Measurements from ENCODE around the gene RGMA. TPM values are rescaled to one million over a fixed set of nuclear protein-coding genes. Genes with fewer than 3 reads are reported as not detected.

RGMA gene
- total RNA-seq, 2 experiments from 2014 or later, result not detected

GRCh38 chr15:93029214-93029835 is 59.7 kb downstream of the RGMA start:
- H3K36me3 Mint-ChIP-seq (ENCODE audit: low read depth), result peaks cover 27% of the 10 kb centered on the region
- CTCF ChIA-PET, result interaction anchor here (0.9 to 4.3 kb wide), 12 partner anchors 8 to 1090 kb away, joined by 3 to 41 read pairs (median 4); partner anchors contain the start of gene RGMA
- ATAC-seq, result peak; percentile 3
- no peaks in the 10 kb centered on the region for H3K27me3 Mint-ChIP-seq (ENCODE audit: low read depth)
- H3K4me1 Mint-ChIP-seq (ENCODE audit: low read depth), result peaks cover 33% of the 10 kb centered on the region
- peak overlapping the region; percentile 63 for H3K27ac Mint-ChIP-seq
- no peak for DNase-seq
- H3K4me3 Mint-ChIP-seq, result no peak overlapping the region
- no peaks in the 10 kb centered on the region for H3K9me3 Mint-ChIP-seq (ENCODE audit: insufficient read depth)
- POLR2A ChIA-PET, result no interaction called here

GRCh38 chr15:93028632-93029213 is 60.3 kb downstream of the RGMA start:
- ChIA-PET CTCF (interaction anchor here (0.7 to 4.3 kb wide), 10 partner anchors 8 to 1091 kb away, joined by 3 to 41 read pairs (median 4); partner anchors contain the start of gene RGMA), POLR2A (no interaction called here)
- Mint-ChIP-seq H3K27me3 (ENCODE audit: low read depth) (no peaks in the 10 kb centered on the region), H3K36me3 (ENCODE audit: low read depth) (peaks cover 33% of the 10 kb centered on the region), H3K9me3 (ENCODE audit: insufficient read depth) (no peaks in the 10 kb centered on the region), H3K27ac (peak overlapping the region; percentile 0), H3K4me1 (ENCODE audit: low read depth) (peaks cover 35% of the 10 kb centered on the region), H3K4me3 (no peak overlapping the region)
- ATAC-seq (no peak), DNase-seq (no peak)

- no peak overlapping the region for H3K4me3 Mint-ChIP-seq
- DNase-seq, result no peak
- H3K4me1 Mint-ChIP-seq (ENCODE audit: low read depth), result peaks cover 39% of the 10 kb centered on the region
- no peak for ATAC-seq
- POLR2A ChIA-PET, result no interaction called here
- CTCF ChIA-PET, result interaction anchor here (0.7 to 4.3 kb wide), 3 partner anchors 60 to 1092 kb away, joined by 3 to 41 read pairs (median 41); no protein-coding TSS in a partner anchor
- H3K36me3 Mint-ChIP-seq (ENCODE audit: low read depth), result peaks cover 38% of the 10 kb centered on the region
- no peaks in the 10 kb centered on the region for H3K27me3 Mint-ChIP-seq (ENCODE audit: low read depth)
- no peaks in the 10 kb centered on the region for H3K9me3 Mint-ChIP-seq (ENCODE audit: insufficient read depth)
- H3K27ac Mint-ChIP-seq, result peak overlapping the region; percentile 0
Measured at GRCh38 chr15:93028111-93028631, 60.8 kb downstream of the RGMA start.

- CTCF ChIA-PET, result interaction anchor here (4.2 to 4.3 kb wide), 2 partner anchors 230 to 1092 kb away, joined by 41 read pairs; no protein-coding TSS in a partner anchor
- POLR2A ChIA-PET, result no interaction called here
- H3K9me3 Mint-ChIP-seq (ENCODE audit: insufficient read depth), result no peaks in the 10 kb centered on the region
- DNase-seq (no peak), ATAC-seq (no peak)
- no peak overlapping the region for H3K4me3 Mint-ChIP-seq
- H3K36me3 Mint-ChIP-seq (ENCODE audit: low read depth), result peaks cover 46% of the 10 kb centered on the region
- H3K27me3 Mint-ChIP-seq (ENCODE audit: low read depth), result no peaks in the 10 kb centered on the region
- peaks cover 43% of the 10 kb centered on the region for H3K4me1 Mint-ChIP-seq (ENCODE audit: low read depth)
- H3K27ac Mint-ChIP-seq, result no peak overlapping the region
Measured at GRCh38 chr15:93027413-93027812, 61.6 kb downstream of the RGMA start.

- ChIA-PET POLR2A (no interaction called here), CTCF (interaction anchor here (0.9 to 1.7 kb wide), 3 partner anchors 41 to 1093 kb away, joined by 3 to 6 read pairs (median 4); no protein-coding TSS in a partner anchor)
- Mint-ChIP-seq H3K9me3 (ENCODE audit: insufficient read depth) (no peaks in the 10 kb centered on the region), H3K4me3 (no peak overlapping the region), H3K27ac (no peak overlapping the region), H3K27me3 (ENCODE audit: low read depth) (no peaks in the 10 kb centered on the region), H3K4me1 (ENCODE audit: low read depth) (peaks cover 51% of the 10 kb centered on the region), H3K36me3 (ENCODE audit: low read depth) (peaks cover 56% of the 10 kb centered on the region)
- ATAC-seq (no peak), DNase-seq (no peak)
Measured at GRCh38 chr15:93026380-93026817, 62.6 kb downstream of the RGMA start.

GRCh38 chr15:93025625-93025982 is 63.4 kb downstream of the RGMA start:
- no peaks in the 10 kb centered on the region for H3K27me3 Mint-ChIP-seq (ENCODE audit: low read depth)
- DNase-seq, result no peak
- ChIA-PET POLR2A (no interaction called here), CTCF (interaction anchor here (0.9 to 1.7 kb wide), 3 partner anchors 40 to 1094 kb away, joined by 3 to 6 read pairs (median 4); no protein-coding TSS in a partner anchor)
- peak overlapping the region; percentile 82 for H3K27ac Mint-ChIP-seq
- no peak overlapping the region for H3K4me3 Mint-ChIP-seq
- peak; percentile 41 for ATAC-seq
- peaks cover 63% of the 10 kb centered on the region for H3K36me3 Mint-ChIP-seq (ENCODE audit: low read depth)
- peaks cover 57% of the 10 kb centered on the region for H3K4me1 Mint-ChIP-seq (ENCODE audit: low read depth)
- H3K9me3 Mint-ChIP-seq (ENCODE audit: insufficient read depth), result no peaks in the 10 kb centered on the region

GRCh38 chr15:93024716-93025624 is 64.0 kb downstream of the RGMA start:
- H3K4me3 Mint-ChIP-seq, result no peak overlapping the region
- H3K9me3 Mint-ChIP-seq (ENCODE audit: insufficient read depth), result no peaks in the 10 kb centered on the region
- peaks cover 58% of the 10 kb centered on the region for H3K4me1 Mint-ChIP-seq (ENCODE audit: low read depth)
- DNase-seq, result no peak
- no peak for ATAC-seq
- peak overlapping the region; percentile 82 for H3K27ac Mint-ChIP-seq
- H3K36me3 Mint-ChIP-seq (ENCODE audit: low read depth), result peaks cover 69% of the 10 kb centered on the region
- H3K27me3 Mint-ChIP-seq (ENCODE audit: low read depth), result no peaks in the 10 kb centered on the region
- POLR2A ChIA-PET, result no interaction called here
- CTCF ChIA-PET, result interaction anchor here (1.2 to 1.7 kb wide), 2 partner anchors 228 to 1095 kb away, joined by 4 to 6 read pairs; no protein-coding TSS in a partner anchor

- peaks cover 75% of the 10 kb centered on the region for H3K36me3 Mint-ChIP-seq (ENCODE audit: low read depth)
- no peak overlapping the region for H3K27ac Mint-ChIP-seq
- ChIA-PET CTCF (no interaction called here), POLR2A (no interaction called here)
- H3K4me1 Mint-ChIP-seq (ENCODE audit: low read depth), result peaks cover 54% of the 10 kb centered on the region
- ATAC-seq (no peak), DNase-seq (no peak)
- no peaks in the 10 kb centered on the region for H3K27me3 Mint-ChIP-seq (ENCODE audit: low read depth)
- no peaks in the 10 kb centered on the region for H3K9me3 Mint-ChIP-seq (ENCODE audit: insufficient read depth)
- H3K4me3 Mint-ChIP-seq, result no peak overlapping the region
Measured at GRCh38 chr15:93024293-93024692, 64.7 kb downstream of the RGMA start.

- Mint-ChIP-seq H3K4me3 (no peak overlapping the region), H3K27ac (peak overlapping the region; percentile 22), H3K27me3 (ENCODE audit: low read depth) (no peaks in the 10 kb centered on the region), H3K36me3 (ENCODE audit: low read depth) (peaks cover 92% of the 10 kb centered on the region), H3K9me3 (ENCODE audit: insufficient read depth) (no peaks in the 10 kb centered on the region), H3K4me1 (ENCODE audit: low read depth) (peaks cover 57% of the 10 kb centered on the region)
- DNase-seq (no peak), ATAC-seq (no peak)
- ChIA-PET CTCF (interaction anchor here (0.6 to 2.4 kb wide), 4 partner anchors 8 to 257 kb away, joined by 3 to 17 read pairs (median 4); no protein-coding TSS in a partner anchor), POLR2A (interaction anchor here (1.0 kb wide), 1 partner anchor 9 kb away, joined by 3 read pairs; no protein-coding TSS in a partner anchor)
Measured at GRCh38 chr15:93020976-93021772, 67.8 kb downstream of the RGMA start.

GRCh38 chr15:93019971-93020370 is 69.0 kb downstream of the RGMA start:
- no peak for ATAC-seq
- Mint-ChIP-seq H3K36me3 (ENCODE audit: low read depth) (peaks cover 92% of the 10 kb centered on the region), H3K27me3 (ENCODE audit: low read depth) (no peaks in the 10 kb centered on the region), H3K27ac (no peak overlapping the region), H3K9me3 (ENCODE audit: insufficient read depth) (no peaks in the 10 kb centered on the region), H3K4me3 (no peak overlapping the region), H3K4me1 (ENCODE audit: low read depth) (peaks cover 45% of the 10 kb centered on the region)
- ChIA-PET CTCF (interaction anchor here (1.3 to 2.4 kb wide), 2 partner anchors 9 to 11 kb away, joined by 3 to 17 read pairs; no protein-coding TSS in a partner anchor), POLR2A (no interaction called here)
- no peak for DNase-seq

Measured in activated CD8-positive, alpha-beta T cell treated with anti-CD3 and anti-CD28 coated beads, Interleukin-2, amount 10 ng/mL, durations not matched to agents 7 days and 5 days (primary cell).